ENCODE results near the gene NME4. TPM values are rescaled to one million over a fixed set of nuclear protein-coding genes. Genes with fewer than 3 reads are reported as not detected.
"Not testable (repeated sequence)": the region's sequence is repeated elsewhere in the genome, so short reads cannot be mapped to it uniquely, and the experiment has no call there.

Gene NME4
- total and polyA plus RNA-seq, 11 donors: 37.5 to 103 (median 73.8) TPM

GRCh38 chr16:360698-361336, 36.2 kb upstream of the NME4 start:
- Histone ChIP-seq H3K4me1 (no peaks in the 10 kb centered on the region), H3K36me3 (no peaks in the 10 kb centered on the region), H3K27me3 (peaks cover 0 to 6% (median 0%) of the 10 kb centered on the region in 9 donors), H3K9me3 (no peaks in the 10 kb centered on the region), H3K27ac (no peak overlapping the region), H3K4me3 (no peak overlapping the region)
- WGBS, 4 donors: 93 to 94% (median 94%) methylated on average over 45 to 47 of the region's 47 CpGs
- intact Hi-C loops (cut with DNase I): loop anchor here in 7 of 10 donors (5.0 kb wide), 2 partner anchors 244 to 254 kb away; no protein-coding TSS in a partner anchor
- DNase-seq (no peak), ATAC-seq (no peak)
- TF ChIP-seq, protein P1, sequence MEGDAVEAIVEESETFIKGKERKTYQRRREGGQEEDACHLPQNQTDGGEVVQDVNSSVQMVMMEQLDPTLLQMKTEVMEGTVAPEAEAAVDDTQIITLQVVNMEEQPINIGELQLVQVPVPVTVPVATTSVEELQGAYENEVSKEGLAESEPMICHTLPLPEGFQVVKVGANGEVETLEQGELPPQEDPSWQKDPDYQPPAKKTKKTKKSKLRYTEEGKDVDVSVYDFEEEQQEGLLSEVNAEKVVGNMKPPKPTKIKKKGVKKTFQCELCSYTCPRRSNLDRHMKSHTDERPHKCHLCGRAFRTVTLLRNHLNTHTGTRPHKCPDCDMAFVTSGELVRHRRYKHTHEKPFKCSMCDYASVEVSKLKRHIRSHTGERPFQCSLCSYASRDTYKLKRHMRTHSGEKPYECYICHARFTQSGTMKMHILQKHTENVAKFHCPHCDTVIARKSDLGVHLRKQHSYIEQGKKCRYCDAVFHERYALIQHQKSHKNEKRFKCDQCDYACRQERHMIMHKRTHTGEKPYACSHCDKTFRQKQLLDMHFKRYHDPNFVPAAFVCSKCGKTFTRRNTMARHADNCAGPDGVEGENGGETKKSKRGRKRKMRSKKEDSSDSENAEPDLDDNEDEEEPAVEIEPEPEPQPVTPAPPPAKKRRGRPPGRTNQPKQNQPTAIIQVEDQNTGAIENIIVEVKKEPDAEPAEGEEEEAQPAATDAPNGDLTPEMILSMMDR (IDR thresholded peaks at IDR 0.05): no peak
- TF ChIP-seq POLR2A (IDR thresholded peaks at IDR 0.05): no peak

GRCh38 chr16:361341-361871, 35.6 kb upstream of the NME4 start:
- intact Hi-C loops (cut with DNase I): loop anchor here in 7 of 10 donors (5.0 kb wide), 2 partner anchors 244 to 254 kb away; no protein-coding TSS in a partner anchor
- no peak overlapping the region for H3K4me3 ChIP-seq
- 84 to 86% (median 85%) methylated on average over 15 to 30 of the region's 30 CpGs for WGBS, 4 donors
- no peaks in the 10 kb centered on the region for H3K9me3 ChIP-seq
- no peak for DNase-seq
- peaks cover 0 to 3% (median under 1%) of the 10 kb centered on the region in 9 donors for H3K36me3 ChIP-seq
- no peak overlapping the region for H3K27ac ChIP-seq
- no peak for ATAC-seq
- TF ChIP-seq, protein P1 (IDR thresholded peaks at IDR 0.05): no peak
- no peak for TF ChIP-seq POLR2A (IDR thresholded peaks at IDR 0.05)
- peaks cover 0 to 6% (median 0%) of the 10 kb centered on the region in 9 donors for H3K27me3 ChIP-seq
- H3K4me1 ChIP-seq: no peaks in the 10 kb centered on the region

- DNase-seq: peak; percentile 68 to 86 (median 73)
- Histone ChIP-seq H3K36me3 (peaks cover 0 to 10% (median 7%) of the 10 kb centered on the region in 9 donors), H3K9me3 (no peaks in the 10 kb centered on the region), H3K4me1 (no peaks in the 10 kb centered on the region), H3K27me3 (peaks cover 0 to 6% (median 0%) of the 10 kb centered on the region in 9 donors), H3K27ac (no peak overlapping the region), H3K4me3 (no peak overlapping the region)
- intact Hi-C loops (cut with DNase I): loop anchor here in 9 of 10 donors (1.0 to 5.0 kb wide), 4 partner anchors 243 to 255 kb away; no protein-coding TSS in a partner anchor
- 28 to 34% (median 33%) methylated on average over 16 to 30 of the region's 30 CpGs for WGBS, 4 donors
- TF ChIP-seq POLR2A (IDR thresholded peaks at IDR 0.05): no peak
- TF ChIP-seq, protein P1 (IDR thresholded peaks at IDR 0.05): peak; percentile 53 to 79 (median 70)
- ATAC-seq: peak; percentile 68 to 88 (median 79)
These were observed 34.9 kb upstream of the NME4 start for GRCh38 chr16:361872-362701.

DNA sequence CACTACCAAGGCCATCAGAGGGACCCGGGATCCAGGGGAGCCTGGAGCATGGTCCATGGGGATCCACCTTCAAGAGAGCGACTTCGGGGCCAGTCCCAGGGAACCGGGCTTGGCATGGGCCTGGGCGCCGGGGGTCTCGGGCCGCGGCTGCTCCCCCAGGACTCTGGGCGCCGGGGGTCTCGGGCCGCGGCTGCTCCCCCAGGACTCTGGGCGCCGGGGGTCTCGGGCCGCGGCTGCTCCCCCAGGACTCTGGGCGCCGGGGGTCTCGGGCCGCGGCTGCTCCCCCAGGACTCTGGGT, 34.3 kb upstream of the NME4 start:
- not testable (repeated sequence) for DNase-seq, H3K4me1 ChIP-seq, H3K4me3 ChIP-seq, H3K27ac ChIP-seq, H3K9me3 ChIP-seq, H3K27me3 ChIP-seq
- 68 to 89% (median 80%) methylated on average over 8 to 24 of the region's 24 CpGs for WGBS, 4 donors
- ATAC-seq: peak in 1 of 4 donors; percentile 1
- intact Hi-C loops (cut with DNase I): loop anchor here in 9 of 10 donors (1.0 to 5.0 kb wide), 4 partner anchors 244 to 255 kb away; no protein-coding TSS in a partner anchor
- H3K36me3 ChIP-seq: peaks cover 0 to 15% (median 13%) of the 10 kb centered on the region in 9 donors
